GM19239 (cell line): Measurements from ENCODE around the gene IL13.

ENCODE experiments used
- DNase-seq: peaks from one replicate; pipeline ENCODE4 v3.0.0; 2011; ENCODE audit warnings: low spot score; ENCODE audit not compliant: insufficient read length
- FAIRE-seq: peaks from 2 replicates; lab custom pipeline; 2011; peaks lifted over from hg19 to GRCh38; lab: Jason Lieb, UNC

IL13 gene

GRCh38 chr5:132655821-132656773 is 1.9 kb upstream of the IL13 start:
- DNase-seq (no peak), FAIRE-seq (no peak)

DNA sequence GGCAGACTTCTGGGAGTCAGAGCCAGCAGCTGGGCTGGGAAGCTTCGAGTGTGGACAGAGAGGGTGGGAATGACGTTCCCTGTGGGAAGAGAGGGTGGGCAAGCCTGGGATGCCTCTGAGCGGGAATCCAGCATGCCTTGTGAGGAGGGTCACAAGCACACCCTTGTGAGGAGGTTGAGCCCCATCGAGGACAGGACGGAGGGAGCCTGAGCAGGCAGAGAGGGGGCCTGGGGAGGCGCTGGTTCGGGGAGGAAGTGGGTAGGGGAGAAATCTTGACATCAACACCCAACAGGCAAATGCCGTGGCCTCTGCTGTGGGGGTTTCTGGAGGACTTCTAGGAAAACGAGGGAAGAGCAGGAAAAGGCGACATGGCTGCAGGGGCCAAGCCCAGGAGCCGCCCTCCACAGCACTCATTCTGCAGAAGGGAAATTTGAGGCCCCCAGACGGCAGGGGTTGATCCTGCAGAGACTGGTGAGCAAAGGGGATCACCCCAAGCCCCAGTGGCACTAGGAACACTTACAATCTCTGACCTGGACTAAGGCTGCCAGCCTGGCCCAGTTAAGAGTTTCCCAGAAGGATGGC is 1.1 kb upstream of the IL13 start:
- DNase-seq (no peak), FAIRE-seq (no peak)

GRCh38 chr5:132658381-132659302 is 669 bp downstream of the IL13 start:
- no peak for FAIRE-seq
- no peak for DNase-seq

GRCh38 chr5:132659598-132660493 is 1.9 kb downstream of the IL13 start:
- no peak for DNase-seq
- no peak for FAIRE-seq

GRCh38 chr5:132661231-132662003 is 3.4 kb downstream of the IL13 start:
- FAIRE-seq (peak; percentile 83), DNase-seq (no peak)

DNA sequence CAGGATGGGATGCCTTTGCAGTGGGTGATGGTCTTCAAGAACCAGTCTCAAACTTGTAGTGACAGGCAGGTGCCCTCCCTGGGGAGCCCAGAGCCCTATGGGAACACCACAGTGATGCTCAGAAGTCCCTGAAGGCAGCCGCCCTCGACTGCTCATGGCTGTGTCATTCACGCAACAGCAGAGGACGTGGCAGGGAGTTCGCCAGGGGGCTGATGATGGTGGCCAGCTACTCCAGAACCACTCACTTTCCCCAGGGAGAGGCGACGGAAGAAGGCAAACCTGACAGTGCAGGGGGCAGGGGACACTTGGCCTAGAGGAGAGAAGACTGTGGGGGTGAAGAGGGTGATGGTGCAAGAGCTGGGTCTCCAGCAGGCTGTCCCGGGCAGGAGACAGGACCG is 4.0 kb downstream of the IL13 start:
- FAIRE-seq (peak; percentile 68), DNase-seq (no peak)

DNA sequence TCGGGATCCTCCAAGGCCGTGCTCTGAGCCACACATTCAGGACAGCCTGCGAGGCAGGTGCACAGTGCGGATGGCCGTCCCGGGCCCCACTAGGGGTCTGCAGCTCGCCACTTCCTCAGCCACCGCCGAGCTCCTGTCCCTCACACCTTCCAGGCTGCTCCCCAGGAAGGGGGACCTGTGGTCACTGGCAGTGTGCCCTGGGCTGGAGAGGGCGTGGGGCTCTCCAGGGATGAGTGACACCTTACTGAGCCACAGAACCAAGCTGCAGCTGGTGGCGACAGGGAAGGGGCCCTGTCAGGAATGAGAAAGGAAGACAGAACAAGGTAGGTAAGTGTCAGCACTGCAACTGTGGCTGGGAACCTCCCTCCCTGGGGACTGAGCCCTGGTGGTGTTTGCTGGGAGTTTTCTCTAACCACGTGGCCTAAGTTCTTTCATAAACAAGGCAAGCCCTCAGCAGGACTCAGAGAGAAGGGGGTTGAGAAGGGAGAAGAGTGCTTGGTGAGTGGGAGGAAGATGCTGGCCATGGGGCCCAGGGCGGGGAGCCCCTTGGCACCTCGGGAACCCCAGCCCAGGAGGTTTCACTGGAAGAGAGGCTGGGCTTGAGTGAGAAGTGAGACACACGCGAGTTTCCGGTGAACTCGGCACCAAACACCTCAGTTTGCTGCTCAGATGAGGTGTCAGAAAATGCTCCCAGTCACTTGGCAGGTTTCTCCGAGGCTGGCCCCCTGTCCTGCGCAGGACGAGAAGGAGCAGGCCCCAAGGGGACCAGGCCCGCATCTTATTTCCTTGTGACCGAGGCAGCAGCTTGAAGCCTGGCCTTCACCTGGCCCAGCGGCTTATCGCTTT is 5.2 kb downstream of the IL13 start:
- FAIRE-seq (peak; percentile 97), DNase-seq (peak; percentile 71)

DNA sequence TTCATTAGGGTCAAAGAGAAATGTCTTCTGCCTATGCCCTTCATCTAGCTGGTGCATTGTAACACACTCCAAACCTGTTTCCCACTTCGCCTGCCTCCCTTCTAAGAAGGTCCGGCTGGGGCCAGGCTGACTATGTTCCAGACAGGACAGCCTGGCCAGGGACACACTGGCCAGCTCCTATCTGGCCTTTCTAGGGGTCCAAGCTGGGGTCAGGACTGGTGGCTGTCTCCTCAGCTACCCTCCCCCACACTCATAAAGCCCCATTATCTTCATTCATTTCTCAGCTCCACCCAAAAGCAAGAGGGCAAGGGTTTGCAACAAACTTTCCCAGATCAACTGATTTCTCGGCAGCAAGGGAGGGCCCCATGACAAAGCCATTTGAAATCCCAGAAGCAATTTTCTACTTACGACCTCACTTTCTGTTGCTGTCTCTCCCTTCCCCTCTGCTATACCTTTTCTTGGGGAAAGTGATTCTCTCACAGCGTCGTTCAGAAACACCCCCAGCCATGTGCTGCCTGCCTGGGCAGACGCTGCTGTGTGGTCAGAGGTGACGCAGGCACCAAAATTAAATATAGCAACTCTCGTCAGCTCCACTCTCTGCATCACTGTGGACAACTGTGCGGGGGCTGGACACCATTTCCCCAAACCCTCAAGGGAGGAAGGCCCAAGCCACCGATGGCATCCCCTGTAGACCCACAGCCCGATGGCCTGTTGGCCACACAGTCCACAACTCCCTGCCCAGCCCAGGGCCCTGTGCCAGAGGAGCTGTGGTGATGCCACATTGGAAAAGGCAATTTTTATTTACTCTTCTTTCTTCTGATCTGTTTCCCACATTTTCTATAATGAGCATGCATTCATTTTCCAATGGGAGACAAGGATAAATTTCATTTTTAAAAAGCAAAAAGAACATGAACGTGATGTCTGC is 6.1 kb downstream of the IL13 start:
- DNase-seq: peak; percentile 69
- FAIRE-seq: peak; percentile 93

- DNase-seq (no peak), FAIRE-seq (no peak)
These were observed 6.8 kb downstream of the IL13 start for GRCh38 chr5:132664696-132665209.

- DNase-seq (no peak), FAIRE-seq (no peak)
These were observed 7.7 kb downstream of the IL13 start for GRCh38 chr5:132665574-132666080.

- DNase-seq (no peak), FAIRE-seq (no peak)
These were observed 8.5 kb downstream of the IL13 start for GRCh38 chr5:132666310-132667123.

GRCh38 chr5:132667309-132667708 is 9.3 kb downstream of the IL13 start:
- DNase-seq: no peak
- no peak for FAIRE-seq

DNA sequence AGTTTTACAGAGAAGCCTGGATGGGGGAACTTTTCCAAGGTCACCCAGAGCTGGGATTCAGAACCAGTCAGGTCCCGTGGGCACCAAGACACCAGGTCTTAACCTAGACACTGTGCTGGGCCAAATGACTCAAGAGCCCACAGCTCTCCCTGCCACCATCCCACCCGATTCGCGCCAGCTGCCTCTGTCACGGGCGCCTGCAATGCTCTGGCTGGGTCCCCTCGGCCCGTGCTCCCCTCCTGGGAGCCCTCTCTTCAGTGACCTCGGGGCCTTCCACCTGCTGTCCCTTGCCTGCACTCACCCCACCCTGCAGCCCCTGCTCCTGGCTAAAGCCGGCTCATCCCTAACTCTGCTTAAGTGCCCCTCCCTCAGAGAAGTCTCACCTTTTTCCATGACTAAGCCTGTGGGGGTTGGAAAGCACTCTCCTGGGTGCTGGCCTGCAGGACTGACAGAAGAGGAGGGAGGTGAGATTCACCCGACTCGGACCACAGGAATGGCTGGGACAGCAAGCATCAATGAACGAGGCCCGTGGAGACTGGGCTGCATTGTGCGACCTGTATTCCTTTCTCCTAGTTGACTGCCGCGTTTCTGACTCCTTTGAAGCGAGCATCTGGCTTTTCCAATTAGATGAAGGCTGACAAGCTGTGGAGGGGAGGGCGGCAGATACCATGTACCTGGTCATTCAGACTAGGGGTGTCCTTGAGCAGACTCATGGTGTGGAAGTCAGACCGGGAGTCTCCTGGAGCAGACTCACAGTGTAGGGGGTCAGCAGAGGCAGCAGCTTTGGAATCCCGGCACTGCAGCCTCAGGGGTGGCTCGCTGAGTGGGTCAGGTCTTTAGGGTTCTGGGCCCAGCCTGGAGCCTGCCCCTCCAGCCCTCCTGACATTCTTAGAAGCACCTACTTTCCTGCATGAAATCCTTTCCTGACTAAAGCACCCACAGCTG is 10.1 kb downstream of the IL13 start:
- no peak for FAIRE-seq
- no peak for DNase-seq

DNA sequence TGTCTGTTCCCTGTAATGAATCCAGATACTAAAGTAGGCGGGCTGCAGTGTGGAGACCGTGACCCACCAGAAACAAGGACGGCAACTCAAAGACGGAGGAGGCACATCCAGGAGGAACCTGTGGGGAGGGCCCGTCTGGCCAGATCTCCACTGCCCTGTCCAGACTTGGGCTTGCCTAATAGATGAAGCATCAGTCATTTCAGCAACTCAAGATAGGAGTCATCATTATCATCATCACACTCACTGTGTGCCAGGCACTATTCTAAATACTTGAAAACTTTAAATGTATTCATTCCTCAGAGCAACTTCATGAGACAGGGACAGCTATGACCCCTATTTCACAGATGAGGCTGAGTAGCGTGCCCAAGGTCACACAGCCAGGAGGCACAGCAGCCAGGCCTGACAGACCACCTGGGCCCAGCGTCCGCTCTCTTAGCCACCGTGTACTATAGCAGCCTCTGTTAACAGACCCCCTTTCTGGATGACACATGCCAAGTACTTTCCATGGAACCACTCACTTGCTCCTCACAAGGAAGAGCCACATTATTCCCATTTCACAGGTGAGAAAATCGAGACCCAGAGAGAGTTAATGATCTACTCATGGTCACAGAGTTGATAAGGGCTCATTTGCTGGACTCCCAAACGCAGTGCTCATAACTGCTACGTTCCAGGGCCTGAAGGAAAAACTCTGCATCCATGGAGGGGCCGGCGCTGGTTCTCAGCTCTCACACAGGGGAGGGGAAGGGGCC is 10.9 kb downstream of the IL13 start:
- DNase-seq: no peak
- no peak for FAIRE-seq
